KG1 (cell line): ENCODE measurements around the gene ATXN7L1.

Experiments
- DNase-seq: peaks from one replicate; lab custom pipeline; 2025; lab: John Stamatoyannopoulos, UW

The ATXN7L1 gene

DNA sequence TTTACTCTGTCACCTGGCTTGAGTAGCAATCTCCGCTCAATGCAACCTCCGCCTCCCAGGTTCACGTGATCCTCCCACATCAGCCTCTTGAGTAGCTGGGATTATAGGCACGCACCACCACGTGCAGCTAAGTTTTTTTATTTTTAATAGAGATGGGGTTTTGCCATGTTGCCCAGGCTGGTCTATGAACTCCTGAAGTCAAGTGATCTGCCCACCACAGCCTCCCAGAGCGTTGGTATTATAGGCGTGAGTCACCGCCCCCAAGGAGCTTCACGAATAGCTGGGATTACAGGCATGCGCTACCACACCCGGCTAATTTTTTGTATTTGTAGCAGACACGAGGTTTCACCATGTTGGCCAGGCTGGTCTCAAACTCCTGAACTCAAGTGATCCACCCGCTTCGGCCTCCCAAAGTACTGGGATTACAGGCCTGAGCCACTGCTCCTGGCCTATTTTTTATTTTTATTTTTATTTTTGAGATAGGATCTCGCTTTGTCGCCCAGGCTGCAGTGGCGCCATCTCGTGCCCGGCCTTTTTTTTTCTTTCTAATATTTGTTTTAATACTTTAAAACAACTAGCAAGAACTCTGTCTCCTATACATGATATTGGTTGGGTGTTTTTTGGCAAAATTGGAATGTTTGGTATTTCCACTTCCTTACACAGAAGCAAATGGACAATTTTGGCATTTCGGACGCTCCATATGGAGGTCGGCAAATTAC lies 296.2 kb downstream of the ATXN7L1 start:
- DNase-seq: no peak

GRCh38 chr7:105578496-105578895 lies 297.9 kb downstream of the ATXN7L1 start:
- no peak for DNase-seq

- no peak for DNase-seq
Observed at GRCh38 chr7:105577251-105577650, 299.1 kb downstream of the ATXN7L1 start.

- DNase-seq: no peak
Observed at GRCh38 chr7:105571891-105572290, 304.5 kb downstream of the ATXN7L1 start.

- DNase-seq: no peak
Observed at GRCh38 chr7:105567821-105568220, 308.6 kb downstream of the ATXN7L1 start.

GRCh38 chr7:105567024-105567423 lies 309.4 kb downstream of the ATXN7L1 start:
- DNase-seq: no peak

- no peak for DNase-seq
Observed at GRCh38 chr7:105565190-105565589, 311.2 kb downstream of the ATXN7L1 start.

- DNase-seq: no peak
Observed at GRCh38 chr7:105559926-105560325, 316.5 kb downstream of the ATXN7L1 start.
